HepG2 (cell line): ENCODE results near the gene LRRC37A. TPM values are rescaled to one million over a fixed set of nuclear protein-coding genes. Genes with fewer than 3 reads are reported as not detected.
A peak's percentile ranks its signal among the peaks of the same experiment; 100 is the strongest.

ENCODE experiments used
- ATAC-seq: fragments of 200-7000 bp; cut with Tn5 transposase; 3 replicates; pipeline ENCODE4 v1.9.1; 2020; ENCODE audit warnings: mild to moderate bottlenecking, moderate library complexity
- BruUV-seq: library from RNA; stranded (reverse); fragments of 400-500 nt; replicated peaks from 2 replicates; lab custom pipeline; 2021; lab: Mats Ljungman, UMichigan
- CTCF ChIA-PET: fragments of 300-600 bp; formaldehyde crosslinking; extraction: SDS; loops from one replicate; lab custom pipeline; 2021; ENCODE audit warnings: low total read pairs, inconsistent platforms, low intra/inter-chr PET ratio; lab: Yijun Ruan, JAX
- POLR2A ChIA-PET: fragments of 350-600 bp; sonication (Branson Sonifier 250); formaldehyde crosslinking; loops from one replicate; lab custom pipeline; 2020; ENCODE audit warnings: antibody characterized with exemption, inconsistent platforms; lab: Yijun Ruan, JAX
- DNase-seq: peaks from one replicate; pipeline ENCODE4 v3.0.0-alpha.2; 2015; ENCODE audit warnings: low spot score
- FAIRE-seq: peaks from 3 replicates; lab custom pipeline; 2011; peaks lifted over from hg19 to GRCh38; lab: Jason Lieb, UNC
- H2AFZ ChIP-seq: one replicate; pipeline ENCODE4 v1.6.1; 2011; ENCODE audit warnings: low read length, inconsistent platforms
- H3K27ac ChIP-seq: fragments of 300-600 bp; 3 replicates; pipeline ENCODE4 v1.8.0; 2011; ENCODE audit warnings: mixed run types, mild to moderate bottlenecking, mixed read lengths, low read length, inconsistent platforms; ENCODE audit not compliant: insufficient read depth; ENCODE audit errors: extremely low read length
- H3K27me3 ChIP-seq, 2 experiments: fragments of 200-600 bp in 1 of 2; 2 replicates in 1 of 2; 3 replicates in 1 of 2; pipeline versions ENCODE4 v1.6.0 to v1.8.0; 2011; ENCODE audit warnings: low read length in 2 of 2, mild to moderate bottlenecking in 2 of 2, moderate library complexity in 2 of 2, inconsistent platforms in 1 of 2; ENCODE audit not compliant: insufficient read depth in 2 of 2, control insufficient read depth in 1 of 2
- H3K36me3 ChIP-seq, 2 experiments: fragments of 200-600 bp in 1 of 2; replicated peaks in 1 of 2; 2 replicates in 1 of 2; 3 replicates in 1 of 2; pipeline versions ENCODE4 v1.5.1 to v1.8.0; 2011; ENCODE audit warnings: low read length in 2 of 2, inconsistent platforms in 1 of 2; ENCODE audit not compliant: insufficient read depth in 2 of 2, control insufficient read depth in 1 of 2
- H3K4me1 ChIP-seq: 2 replicates; pipeline ENCODE4 v1.5.1; 2012; ENCODE audit warnings: low read length, inconsistent platforms; ENCODE audit not compliant: insufficient read depth
- H3K4me2 ChIP-seq: 2 replicates; pipeline ENCODE4 v1.6.0; 2011; ENCODE audit warnings: low read depth, low read length, inconsistent platforms
- H3K4me3 ChIP-seq, 3 experiments: fragments of 200-600 bp in 1 of 3; sonication (generic), shearing (Covaris generic) in 1 of 3; replicated peaks in 1 of 3; 2 replicates each; pipeline ENCODE4 v1.5.1; 2011 to 2016; ENCODE audit warnings: low read length in 3 of 3, inconsistent platforms in 2 of 3, low read depth in 2 of 3, mild to moderate bottlenecking in 2 of 3, control low read depth in 1 of 3, mixed read lengths in 1 of 3; ENCODE audit not compliant: insufficient read depth in 1 of 3
- H3K79me2 ChIP-seq: one replicate; pipeline ENCODE4 v1.6.1; 2011; ENCODE audit warnings: low read length, inconsistent platforms; ENCODE audit not compliant: insufficient read depth
- H3K9ac ChIP-seq: 2 replicates; pipeline ENCODE4 v1.6.0; 2011; ENCODE audit warnings: mild to moderate bottlenecking, low read depth, low read length, inconsistent platforms; ENCODE audit not compliant: insufficient read depth
- H3K9me3 ChIP-seq: 2 replicates; pipeline ENCODE4 v1.5.1; 2012; ENCODE audit warnings: mild to moderate bottlenecking, low read length
- H4K20me1 ChIP-seq: 2 replicates; pipeline ENCODE4 v1.6.0; 2011; ENCODE audit warnings: inconsistent platforms, mild to moderate bottlenecking, low read length, moderate library complexity; ENCODE audit not compliant: insufficient read depth
- ARID2 ChIP-seq: sonication (generic); formaldehyde crosslinking; IDR thresholded peaks from 2 replicates; pipeline ENCODE4 v1.8.1; 2022; ENCODE audit warnings: mild to moderate bottlenecking, missing genetic modification reagents, borderline replicate concordance
- ASH2L ChIP-seq: fragments of 300-600, 200-600 bp; sonication (generic); IDR thresholded peaks from 2 replicates; pipeline ENCODE4 v1.7.0; 2017; ENCODE audit warnings: low read depth, mild to moderate bottlenecking, moderate library complexity, mixed read lengths, low read length; ENCODE audit not compliant: insufficient read length
- HOXA7 ChIP-seq: sonication (generic); formaldehyde crosslinking; IDR thresholded peaks from 2 replicates; pipeline ENCODE4 v1.8.1; 2022; ENCODE audit warnings: mild to moderate bottlenecking, missing genetic modification reagents, moderate library complexity
- KLF15 ChIP-seq: sonication (generic); formaldehyde crosslinking; IDR thresholded peaks from 2 replicates; pipeline ENCODE4 v1.8.1; 2023; ENCODE audit warnings: borderline replicate concordance, mild to moderate bottlenecking, inconsistent platforms, missing genetic modification reagents, mixed read lengths
- MBNL3 ChIP-seq: fragments of 250-450 bp; sonication (Bioruptor Pico); conservative IDR thresholded peaks from 2 replicates; pipeline ENCODE4 v1.8.0; 2022; ENCODE audit warnings: mild to moderate bottlenecking, inconsistent platforms
- POLR2AphosphoS5 ChIP-seq: IDR thresholded peaks from 2 replicates; pipeline ENCODE4 v1.6.1; 2012; ENCODE audit warnings: low read depth, low read length
- SNAPC5 ChIP-seq: sonication (generic); formaldehyde crosslinking; IDR thresholded peaks from 2 replicates; pipeline ENCODE4 v1.8.1; 2023; ENCODE audit warnings: mild to moderate bottlenecking, missing genetic modification reagents, borderline replicate concordance
- SOX6 ChIP-seq, 2 experiments: fragments of 450-650 bp in 1 of 2; sonication (generic) in 1 of 2; formaldehyde crosslinking in 1 of 2; IDR thresholded peaks; 2 replicates each; pipeline versions ENCODE4 v1.4.0 to v1.6.1; 2017 to 2020; ENCODE audit warnings: antibody characterized with exemption in 1 of 2, mild to moderate bottlenecking in 1 of 2, missing genetic modification reagents in 1 of 2
- TAF15 ChIP-seq: fragments of 200-400 bp; formaldehyde crosslinking; IDR thresholded peaks from one replicate; pipeline ENCODE4 v1.6.1; 2018; ENCODE audit warnings: mild to moderate bottlenecking, low read depth, low read length; ENCODE audit not compliant: poor library complexity, severe bottlenecking
- ZFY ChIP-seq: sonication (generic); formaldehyde crosslinking; IDR thresholded peaks from 2 replicates; pipeline ENCODE4 v1.4.0; 2020; ENCODE audit warnings: missing genetic modification reagents
- ZNF17 ChIP-seq: sonication (generic); formaldehyde crosslinking; IDR thresholded peaks from 2 replicates; pipeline ENCODE4 v1.5.0; 2020; ENCODE audit warnings: mild to moderate bottlenecking, missing genetic modification reagents
- ZNF318 ChIP-seq: sonication (generic); formaldehyde crosslinking; IDR thresholded peaks from 2 replicates; pipeline ENCODE4 v1.4.0; 2020; ENCODE audit warnings: mild to moderate bottlenecking, missing genetic modification reagents
- ZNF569 ChIP-seq: sonication (generic); formaldehyde crosslinking; IDR thresholded peaks from 2 replicates; pipeline ENCODE4 v1.5.0; 2020; ENCODE audit warnings: mild to moderate bottlenecking, missing genetic modification reagents, moderate library complexity, borderline replicate concordance
- ZNF772 ChIP-seq: sonication (generic); formaldehyde crosslinking; IDR thresholded peaks from 2 replicates; pipeline ENCODE4 v1.5.0; 2020; ENCODE audit warnings: mild to moderate bottlenecking, missing genetic modification reagents
- WGBS: methylation state at CpG from one replicate; pipeline ENCODE4 v1.1.6; 2017; ENCODE audit warnings: low lambda C conversion rate; 5-methylcytosine and 5-hydroxymethylcytosine counted together
- in situ Hi-C: cut with HindIII; loops from 2 replicates; pipeline ENCODE4 v1.10.0; 2017; ENCODE audit warnings: low pct_unique_long_range_greater_than_20kb; ENCODE audit not compliant: extremely low pct_ligation_motif_present
- intact Hi-C: fragments of 100-400 bp; cut with micrococcal nuclease; formaldehyde crosslinking; loops from one replicate; pipeline ENCODE4 v1.10.0; 2022; ENCODE audit not compliant: unreplicated experiment
- polyA plus RNA-seq, 8 experiments: library from polyadenylated mRNA; depleted of rRNA in 3 of 8; stranded (reverse) in 7 of 8; unstranded in 1 of 8; fragments of >200 nt; fragmentation: Illumina TruSeq in 4 of 8; extraction: Trizol in 4 of 8; gene quantifications; 2 replicates each; pipeline versions ENCODE4 v1.2.1 to v1.2.3, GENCODE V29; 2011 to 2016; ENCODE audit warnings: low read depth in 4 of 8, missing spikeins in 1 of 8, mixed read lengths in 1 of 8; ENCODE audit not compliant: insufficient read depth in 1 of 8
- total RNA-seq, 5 experiments: library from RNA; depleted of rRNA; stranded (reverse); fragments of >200 nt; fragmentation: Illumina TruSeq; extraction: Trizol; gene quantifications; 2 replicates each; pipeline ENCODE4 v1.2.3, GENCODE V29; 2016; ENCODE audit warnings: low read depth in 1 of 5

The LRRC37A gene
- total and polyA plus RNA-seq, 2 of the 13 experiments (the other 11 are each of a cell fraction or from before 2014, with no cell fraction given): 0.97 to 1.3 TPM

- WGBS: 4% methylated on average over 3 of the region's 3 CpGs
- peak; percentile 56 for DNase-seq
- Histone ChIP-seq H3K9me3 (no peaks in the 10 kb centered on the region), H3K27me3 (peaks cover 0 to 14% of the 10 kb centered on the region in 2 experiments; a peak in 1 of 5 replicates), H3K9ac (no peak overlapping the region), H3K79me2 (no peaks in the 10 kb centered on the region), H4K20me1 (no peaks in the 10 kb centered on the region), H3K4me3 (no peak overlapping the region), H3K4me1 (peaks cover 64% of the 10 kb centered on the region), H2AFZ (no peak overlapping the region), H3K36me3 (no peaks in the 10 kb centered on the region), H3K4me2 (peak overlapping the region; percentile 2; the same call in 1 of the 2 replicates), H3K27ac (no peak overlapping the region)
- ChIA-PET CTCF (no interaction called here), POLR2A (no interaction called here)
- no peak for FAIRE-seq
- BruUV-seq: no TSS peak
- ATAC-seq: no peak
- in situ Hi-C loops: loop anchor here (25.0 kb wide), 1 partner anchor 677 kb away; no protein-coding TSS in a partner anchor
- intact Hi-C loops: no loop called here
- TF ChIP-seq ASH2L (peak; percentile 20), ZFY (CRISPR knock-in tag) (0 out of 2 replicates have a peak, but pooled peaks have one; percentile 19), ARID2 (CRISPR knock-in tag) (no peak), ZNF17 (CRISPR knock-in tag) (no peak), ZNF772 (CRISPR knock-in tag) (no peak), ZNF318 (CRISPR knock-in tag) (no peak), MBNL3 (CRISPR knock-in tag) (no peak), KLF15 (CRISPR knock-in tag) (no peak), HOXA7 (CRISPR knock-in tag) (no peak), POLR2AphosphoS5 (no peak), ZNF569 (CRISPR knock-in tag) (no peak), TAF15 (no peak), SOX6 (IDR thresholded peaks at IDR 0.05) (no peak), SOX6 (CRISPR knock-in tag; IDR thresholded peaks at IDR 0.05) (peak; percentile 25; the same call in 1 of the 2 replicates), SNAPC5 (CRISPR knock-in tag) (no peak)
Measured at GRCh38 chr17:46264456-46265198, 30.3 kb upstream of the LRRC37A start.
